ENCODE measurements around the gene FOXP2. TPM values are rescaled to one million over a fixed set of nuclear protein-coding genes. Genes with fewer than 3 reads are reported as not detected.
"Not testable (repeated sequence)": the region's sequence is repeated elsewhere in the genome, so short reads cannot be mapped to it uniquely, and the experiment has no call there.

FOXP2 gene
- total RNA-seq, 1 donor from 2014 or later: 24.0 TPM

DNA sequence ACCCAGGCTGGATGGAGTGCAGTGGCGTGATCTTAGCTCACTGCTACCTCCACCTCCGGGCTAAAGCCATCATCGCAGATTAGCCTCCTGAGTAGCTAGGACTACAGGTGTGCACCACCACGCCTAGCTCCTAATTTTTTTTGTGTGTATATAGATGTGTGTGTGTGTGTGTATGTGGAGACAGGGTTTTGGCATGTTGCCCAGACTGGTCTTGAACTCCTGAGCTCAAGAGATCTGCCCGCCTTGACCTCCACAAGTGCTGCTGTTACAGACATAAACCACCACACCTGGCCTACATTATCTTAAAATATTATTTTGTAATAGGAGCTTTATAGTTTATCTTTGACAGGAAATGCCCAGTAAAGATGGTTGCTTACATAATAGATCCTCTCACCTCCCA lies 25.0 kb downstream of the FOXP2 start:
- H3K9me3 Mint-ChIP-seq: no peaks in the 10 kb centered on the region
- no peaks in the 10 kb centered on the region for H3K4me1 Mint-ChIP-seq (ENCODE audit: unreplicated experiment)
- no peak overlapping the region for H3K4me3 Mint-ChIP-seq
- TF ChIP-seq, protein P1, sequence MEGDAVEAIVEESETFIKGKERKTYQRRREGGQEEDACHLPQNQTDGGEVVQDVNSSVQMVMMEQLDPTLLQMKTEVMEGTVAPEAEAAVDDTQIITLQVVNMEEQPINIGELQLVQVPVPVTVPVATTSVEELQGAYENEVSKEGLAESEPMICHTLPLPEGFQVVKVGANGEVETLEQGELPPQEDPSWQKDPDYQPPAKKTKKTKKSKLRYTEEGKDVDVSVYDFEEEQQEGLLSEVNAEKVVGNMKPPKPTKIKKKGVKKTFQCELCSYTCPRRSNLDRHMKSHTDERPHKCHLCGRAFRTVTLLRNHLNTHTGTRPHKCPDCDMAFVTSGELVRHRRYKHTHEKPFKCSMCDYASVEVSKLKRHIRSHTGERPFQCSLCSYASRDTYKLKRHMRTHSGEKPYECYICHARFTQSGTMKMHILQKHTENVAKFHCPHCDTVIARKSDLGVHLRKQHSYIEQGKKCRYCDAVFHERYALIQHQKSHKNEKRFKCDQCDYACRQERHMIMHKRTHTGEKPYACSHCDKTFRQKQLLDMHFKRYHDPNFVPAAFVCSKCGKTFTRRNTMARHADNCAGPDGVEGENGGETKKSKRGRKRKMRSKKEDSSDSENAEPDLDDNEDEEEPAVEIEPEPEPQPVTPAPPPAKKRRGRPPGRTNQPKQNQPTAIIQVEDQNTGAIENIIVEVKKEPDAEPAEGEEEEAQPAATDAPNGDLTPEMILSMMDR (conservative IDR thresholded peaks at IDR 0.05): no peak
- H3K27ac Mint-ChIP-seq: no peak overlapping the region
- DNase-seq (ENCODE audit: extremely low spot score, unreplicated experiment): no peak
- H3K27me3 Mint-ChIP-seq: no peaks in the 10 kb centered on the region
- H3K36me3 Mint-ChIP-seq: peaks cover 4% of the 10 kb centered on the region

DNA sequence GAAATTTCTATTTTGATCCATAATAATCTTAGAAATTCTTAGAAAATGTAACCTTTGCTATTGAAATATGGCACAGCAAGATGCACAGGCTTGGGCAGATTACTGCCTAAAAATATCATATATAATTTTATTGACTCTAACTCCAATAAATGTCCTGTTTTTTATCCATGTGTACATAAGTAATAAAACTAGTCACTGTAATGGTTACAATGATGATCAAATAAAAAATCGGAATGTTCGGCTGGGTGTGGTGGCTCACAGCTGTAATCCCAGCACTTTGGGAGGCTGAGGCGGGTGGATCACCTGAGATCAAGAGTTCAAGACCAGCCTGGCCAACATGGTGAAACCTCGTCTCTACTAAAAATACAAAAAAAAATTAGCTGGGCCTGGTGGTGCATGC lies 26.3 kb downstream of the FOXP2 start:
- H3K27ac Mint-ChIP-seq; DNase-seq (ENCODE audit: extremely low spot score, unreplicated experiment); H3K4me1 Mint-ChIP-seq (ENCODE audit: unreplicated experiment); H3K4me3 Mint-ChIP-seq; H3K9me3 Mint-ChIP-seq; H3K36me3 Mint-ChIP-seq; H3K27me3 Mint-ChIP-seq: not testable (repeated sequence)

DNA sequence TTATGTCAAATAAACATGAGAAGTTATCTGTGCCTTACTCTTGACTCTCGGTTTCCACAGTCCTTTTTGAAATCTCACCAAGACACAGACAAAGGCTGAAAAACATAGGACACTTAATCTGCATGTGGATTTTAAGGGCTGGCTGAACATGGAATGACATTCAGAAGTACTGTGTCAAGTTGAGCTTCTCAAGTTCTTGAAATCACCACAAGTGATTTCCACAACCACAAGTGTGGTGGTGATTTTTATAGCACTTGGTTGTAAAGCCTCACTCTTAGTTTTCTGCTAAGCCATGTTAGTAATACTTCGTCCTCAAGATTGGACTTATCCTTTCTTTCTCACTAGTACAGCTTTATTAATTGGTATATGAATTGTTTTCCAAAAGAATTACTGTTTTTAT lies 29.6 kb downstream of the FOXP2 start:
- Mint-ChIP-seq H3K4me3 (no peak overlapping the region), H3K36me3 (peaks cover 4% of the 10 kb centered on the region), H3K9me3 (no peaks in the 10 kb centered on the region), H3K4me1 (ENCODE audit: unreplicated experiment) (no peaks in the 10 kb centered on the region), H3K27me3 (no peaks in the 10 kb centered on the region), H3K27ac (no peak overlapping the region)
- DNase-seq (ENCODE audit: extremely low spot score, unreplicated experiment): no peak
- TF ChIP-seq, protein P1 (conservative IDR thresholded peaks at IDR 0.05): no peak

DNA sequence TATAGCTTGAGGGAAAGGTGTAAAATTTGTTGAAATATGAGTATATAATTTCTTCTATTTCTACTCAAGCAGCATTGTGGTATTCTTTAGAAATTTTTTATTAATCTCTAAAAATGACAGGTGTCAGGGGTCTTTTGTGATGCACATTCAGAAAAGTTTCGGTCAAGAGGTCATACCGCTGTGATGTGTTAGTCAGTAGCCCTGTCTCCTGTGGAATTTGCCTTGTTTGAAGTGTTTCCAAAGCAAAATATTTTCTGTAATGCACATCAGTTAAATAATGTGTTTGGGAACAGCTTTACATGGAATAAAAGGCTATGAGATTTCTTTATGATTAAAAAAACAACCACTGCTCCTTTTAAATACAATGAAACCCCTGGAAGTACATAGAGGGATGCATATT lies 35.8 kb downstream of the FOXP2 start:
- peaks cover 4% of the 10 kb centered on the region for H3K4me1 Mint-ChIP-seq (ENCODE audit: unreplicated experiment)
- TF ChIP-seq, protein P1 (conservative IDR thresholded peaks at IDR 0.05): no peak
- no peak overlapping the region for H3K27ac Mint-ChIP-seq
- H3K36me3 Mint-ChIP-seq: no peaks in the 10 kb centered on the region
- H3K4me3 Mint-ChIP-seq: no peak overlapping the region
- DNase-seq (ENCODE audit: extremely low spot score, unreplicated experiment): no peak
- H3K27me3 Mint-ChIP-seq: no peaks in the 10 kb centered on the region
- no peaks in the 10 kb centered on the region for H3K9me3 Mint-ChIP-seq

DNA sequence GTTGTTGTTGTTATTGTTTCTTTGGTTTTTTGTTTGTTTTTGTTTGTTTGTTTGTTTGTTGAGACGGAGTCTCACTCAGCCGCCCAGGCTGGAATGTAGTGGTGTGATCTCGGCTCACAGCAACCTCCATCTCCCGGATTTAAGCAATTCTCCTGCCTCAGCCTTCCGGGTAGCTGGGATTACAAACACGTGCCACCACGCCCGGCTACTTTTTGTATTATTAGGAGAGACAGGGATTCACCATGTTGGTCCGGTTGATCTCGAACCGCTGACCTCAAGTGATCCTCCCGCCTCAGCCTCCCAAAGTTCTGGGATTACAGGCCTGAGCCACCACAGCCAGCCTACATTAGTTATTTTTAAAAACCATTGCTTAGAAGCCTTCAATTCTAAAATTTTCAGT lies 45.0 kb downstream of the FOXP2 start:
- Mint-ChIP-seq H3K4me1 (ENCODE audit: unreplicated experiment) (no peaks in the 10 kb centered on the region), H3K4me3 (no peak overlapping the region), H3K9me3 (peaks cover 7% of the 10 kb centered on the region), H3K27me3 (no peaks in the 10 kb centered on the region), H3K36me3 (peaks cover 8% of the 10 kb centered on the region), H3K27ac (no peak overlapping the region)
- TF ChIP-seq, protein P1 (conservative IDR thresholded peaks at IDR 0.05): no peak
- no peak for DNase-seq (ENCODE audit: extremely low spot score, unreplicated experiment)

DNA sequence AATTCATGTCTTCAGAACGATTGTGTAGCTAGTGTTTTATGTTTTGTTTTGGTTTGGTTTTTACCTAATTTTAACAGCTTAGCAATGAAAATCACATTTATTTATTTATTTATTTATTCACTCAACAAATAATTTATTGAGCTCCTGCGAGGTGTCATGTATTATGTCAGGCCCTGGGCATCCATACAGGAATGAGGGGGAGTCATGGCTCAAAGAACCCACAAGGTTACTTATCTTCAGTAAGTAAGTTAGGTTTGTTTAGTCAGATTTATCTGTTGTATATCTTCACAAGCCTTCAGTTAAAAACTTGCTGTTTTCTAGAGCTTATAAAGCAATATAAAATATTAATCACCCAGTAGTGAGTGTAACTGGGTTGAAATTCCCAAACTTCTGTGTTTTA lies 45.4 kb downstream of the FOXP2 start:
- no peaks in the 10 kb centered on the region for H3K27me3 Mint-ChIP-seq
- H3K4me1 Mint-ChIP-seq (ENCODE audit: unreplicated experiment): no peaks in the 10 kb centered on the region
- TF ChIP-seq, protein P1 (conservative IDR thresholded peaks at IDR 0.05): no peak
- H3K9me3 Mint-ChIP-seq: peaks cover 7% of the 10 kb centered on the region
- no peak overlapping the region for H3K4me3 Mint-ChIP-seq
- DNase-seq (ENCODE audit: extremely low spot score, unreplicated experiment): no peak
- no peak overlapping the region for H3K27ac Mint-ChIP-seq
- H3K36me3 Mint-ChIP-seq: peaks cover 8% of the 10 kb centered on the region
